ENCODE data around the gene SLC38A9.
"Not testable (repeated sequence)": the region's sequence is repeated elsewhere in the genome, so short reads cannot be mapped to it uniquely, and the experiment has no call there.

SLC38A9 gene

GRCh38 chr5:55731848-55732247, 19.7 kb upstream of the SLC38A9 start:
- Mint-ChIP-seq H3K36me3 (ENCODE audit: low read depth) (no peaks in the 10 kb centered on the region), H3K27ac (no peak overlapping the region), H3K9me3 (no peaks in the 10 kb centered on the region), H3K4me1 (no peaks in the 10 kb centered on the region), H3K27me3 (ENCODE audit: low read depth, poor library complexity) (no peaks in the 10 kb centered on the region), H3K4me3 (no peak overlapping the region)
- DNase-seq = no peak
- TF ChIP-seq, protein P1, sequence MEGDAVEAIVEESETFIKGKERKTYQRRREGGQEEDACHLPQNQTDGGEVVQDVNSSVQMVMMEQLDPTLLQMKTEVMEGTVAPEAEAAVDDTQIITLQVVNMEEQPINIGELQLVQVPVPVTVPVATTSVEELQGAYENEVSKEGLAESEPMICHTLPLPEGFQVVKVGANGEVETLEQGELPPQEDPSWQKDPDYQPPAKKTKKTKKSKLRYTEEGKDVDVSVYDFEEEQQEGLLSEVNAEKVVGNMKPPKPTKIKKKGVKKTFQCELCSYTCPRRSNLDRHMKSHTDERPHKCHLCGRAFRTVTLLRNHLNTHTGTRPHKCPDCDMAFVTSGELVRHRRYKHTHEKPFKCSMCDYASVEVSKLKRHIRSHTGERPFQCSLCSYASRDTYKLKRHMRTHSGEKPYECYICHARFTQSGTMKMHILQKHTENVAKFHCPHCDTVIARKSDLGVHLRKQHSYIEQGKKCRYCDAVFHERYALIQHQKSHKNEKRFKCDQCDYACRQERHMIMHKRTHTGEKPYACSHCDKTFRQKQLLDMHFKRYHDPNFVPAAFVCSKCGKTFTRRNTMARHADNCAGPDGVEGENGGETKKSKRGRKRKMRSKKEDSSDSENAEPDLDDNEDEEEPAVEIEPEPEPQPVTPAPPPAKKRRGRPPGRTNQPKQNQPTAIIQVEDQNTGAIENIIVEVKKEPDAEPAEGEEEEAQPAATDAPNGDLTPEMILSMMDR (IDR thresholded peaks at IDR 0.05) = no peak

DNA sequence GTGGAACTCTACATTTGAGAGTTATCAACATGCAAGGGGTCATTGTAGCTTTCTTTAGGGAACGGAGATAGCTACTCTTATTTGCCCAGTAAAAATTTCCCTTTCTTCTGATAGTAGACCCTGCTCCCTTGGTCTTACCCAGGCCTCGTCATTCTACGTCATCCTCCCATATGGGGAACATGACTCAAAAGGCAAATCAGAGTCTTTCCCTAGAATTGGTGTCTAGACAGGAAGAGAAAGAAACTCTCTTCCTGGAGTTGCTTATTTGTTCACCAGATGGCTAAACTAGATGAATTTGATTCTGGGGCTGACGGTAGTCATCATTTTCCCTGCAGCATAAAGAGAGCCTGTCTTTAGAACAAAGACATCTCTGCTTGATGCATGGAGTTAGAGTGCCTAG, 12.2 kb upstream of the SLC38A9 start:
- Mint-ChIP-seq H3K36me3 (ENCODE audit: low read depth) (peaks cover under 1% of the 10 kb centered on the region), H3K4me1 (no peaks in the 10 kb centered on the region), H3K27me3 (ENCODE audit: low read depth, poor library complexity) (peaks cover 2% of the 10 kb centered on the region), H3K27ac (no peak overlapping the region), H3K9me3 (peaks cover under 1% of the 10 kb centered on the region), H3K4me3 (no peak overlapping the region)
- no peak for DNase-seq
- TF ChIP-seq, protein P1 (IDR thresholded peaks at IDR 0.05) = no peak

DNA sequence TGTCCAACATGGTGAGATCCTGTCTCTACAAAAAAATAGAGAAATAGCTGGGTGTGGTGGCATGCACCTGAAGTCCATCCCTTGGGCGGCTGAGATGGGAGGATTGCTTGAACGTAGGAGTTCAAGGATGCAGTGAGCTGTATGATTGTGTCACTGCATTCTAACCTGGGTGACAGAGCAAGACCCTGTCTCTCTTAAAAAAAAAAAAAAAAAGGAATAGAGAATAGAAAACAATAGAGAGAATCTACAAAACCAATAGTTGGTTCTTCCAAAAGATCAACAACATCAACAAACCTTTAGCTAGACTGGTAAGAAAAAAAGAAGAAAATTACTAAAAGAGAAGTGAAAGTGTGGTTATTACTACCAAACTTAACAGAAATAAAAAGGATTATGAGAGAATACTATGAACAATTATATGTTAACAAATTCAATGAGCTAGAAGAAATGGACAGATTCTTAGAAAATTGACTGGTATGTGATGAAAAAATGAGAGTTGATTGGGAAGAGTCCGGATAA, 8.1 kb upstream of the SLC38A9 start:
- TF ChIP-seq, protein P1 (IDR thresholded peaks at IDR 0.05) = no peak
- H3K9me3 Mint-ChIP-seq = peaks cover 37% of the 10 kb centered on the region
- no peak for DNase-seq
- no peak overlapping the region for H3K4me3 Mint-ChIP-seq
- H3K36me3 Mint-ChIP-seq (ENCODE audit: low read depth) = peaks cover 26% of the 10 kb centered on the region
- no peak overlapping the region for H3K27ac Mint-ChIP-seq
- H3K4me1 Mint-ChIP-seq = no peaks in the 10 kb centered on the region
- peaks cover 2% of the 10 kb centered on the region for H3K27me3 Mint-ChIP-seq (ENCODE audit: low read depth, poor library complexity)

GRCh38 chr5:55719026-55719425, 6.9 kb upstream of the SLC38A9 start:
- not testable (repeated sequence) for H3K27me3 Mint-ChIP-seq (ENCODE audit: low read depth, poor library complexity); H3K4me3 Mint-ChIP-seq; H3K4me1 Mint-ChIP-seq; H3K27ac Mint-ChIP-seq; DNase-seq
- Mint-ChIP-seq H3K9me3 (peaks cover 49% of the 10 kb centered on the region), H3K36me3 (ENCODE audit: low read depth) (peaks cover 35% of the 10 kb centered on the region)

GRCh38 chr5:55715519-55716078, 3.5 kb upstream of the SLC38A9 start:
- DNase-seq = no peak
- Mint-ChIP-seq H3K27me3 (ENCODE audit: low read depth, poor library complexity) (peaks cover 3% of the 10 kb centered on the region), H3K27ac (no peak overlapping the region), H3K9me3 (peaks cover 60% of the 10 kb centered on the region), H3K4me1 (peaks cover 16% of the 10 kb centered on the region), H3K4me3 (no peak overlapping the region), H3K36me3 (ENCODE audit: low read depth) (peaks cover 44% of the 10 kb centered on the region)
- TF ChIP-seq, protein P1 (IDR thresholded peaks at IDR 0.05) = no peak

DNA sequence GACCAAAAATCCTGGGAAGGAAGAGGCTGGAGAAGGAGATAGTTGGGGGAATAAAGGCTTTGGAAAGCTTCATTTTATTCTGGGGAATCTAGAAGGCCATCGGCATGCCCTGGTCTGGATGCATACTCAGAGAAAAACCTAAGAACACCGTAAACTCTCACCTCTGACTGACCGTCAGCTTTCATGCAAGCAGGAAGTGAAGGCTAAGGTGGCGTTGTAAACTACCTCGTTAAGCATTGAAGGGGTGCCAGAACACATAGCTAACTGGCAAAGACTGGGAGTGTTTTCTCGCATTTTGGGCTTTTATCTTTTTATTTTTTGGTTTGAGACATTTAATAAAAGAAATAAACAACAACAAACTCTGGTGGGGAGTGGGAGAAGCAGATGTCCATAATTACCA, 2.6 kb upstream of the SLC38A9 start:
- TF ChIP-seq, protein P1 (IDR thresholded peaks at IDR 0.05) = no peak
- peaks cover 60% of the 10 kb centered on the region for H3K9me3 Mint-ChIP-seq
- no peak overlapping the region for H3K4me3 Mint-ChIP-seq
- H3K36me3 Mint-ChIP-seq (ENCODE audit: low read depth) = peaks cover 44% of the 10 kb centered on the region
- peaks cover 3% of the 10 kb centered on the region for H3K27me3 Mint-ChIP-seq (ENCODE audit: low read depth, poor library complexity)
- no peak overlapping the region for H3K27ac Mint-ChIP-seq
- DNase-seq = no peak
- H3K4me1 Mint-ChIP-seq = peaks cover 16% of the 10 kb centered on the region

Measured in nephron progenitor cell (in vitro differentiated cells).